HL-60 (cell line): ENCODE results near the gene MARCHF3.
"Not testable (repeated sequence)": the region's sequence is repeated elsewhere in the genome, so short reads cannot be mapped to it uniquely, and the experiment has no call there.

Source experiments
- DNase-seq, 2 experiments: peaks; one replicate each; pipeline ENCODE4 v3.0.0-alpha.2; 2010 to 2020; ENCODE audit warnings: low read depth in 1 of 2, low spot score in 1 of 2
- H3K27ac ChIP-seq: fragments of 250-450 bp; sonication (Bioruptor Pico); replicated peaks from 2 replicates; pipeline ENCODE4 v1.5.1; 2020; ENCODE audit warnings: mild to moderate bottlenecking, moderate library complexity
- H3K27me3 ChIP-seq: fragments of 250-450 bp; sonication (Bioruptor Pico); 2 replicates; pipeline ENCODE4 v1.5.1; 2021; ENCODE audit warnings: mild to moderate bottlenecking, moderate library complexity; ENCODE audit not compliant: insufficient read depth, poor library complexity, severe bottlenecking
- H3K4me3 ChIP-seq: replicated peaks from 2 replicates; pipeline ENCODE4 v1.5.1; 2011; ENCODE audit warnings: mild to moderate bottlenecking, control low read depth, low read length; ENCODE audit not compliant: insufficient read depth
- GABPA ChIP-seq: IDR thresholded peaks from 2 replicates; pipeline ENCODE4 v1.6.1; 2012; ENCODE audit warnings: low read depth
- POLR2AphosphoS5 ChIP-seq: IDR thresholded peaks from 2 replicates; pipeline ENCODE4 v1.6.1; 2012; ENCODE audit warnings: low read depth
- REST ChIP-seq: IDR thresholded peaks from 2 replicates; pipeline ENCODE4 v1.6.1; 2012; ENCODE audit warnings: low read depth; ENCODE audit not compliant: insufficient replicate concordance
- SPI1 ChIP-seq: IDR thresholded peaks from 2 replicates; pipeline ENCODE4 v1.6.1; 2012; ENCODE audit warnings: low read depth, mild to moderate bottlenecking, borderline replicate concordance
- TF ChIP-seq, protein P1 (sequence below): IDR thresholded peaks from one replicate; pipeline ENCODE4 v1.5.1; 2011; ENCODE audit warnings: low read length, control low read depth, inconsistent platforms; ENCODE audit not compliant: insufficient read depth

MARCHF3 gene

GRCh38 chr5:126854526-126855110 is 175.7 kb downstream of the MARCHF3 start:
- no peak overlapping the region for H3K4me3 ChIP-seq
- no peak for DNase-seq
- H3K27me3 ChIP-seq = no peaks in the 10 kb centered on the region
- no peak overlapping the region for H3K27ac ChIP-seq
- TF ChIP-seq REST (no peak), GABPA (no peak), POLR2AphosphoS5 (no peak), SPI1 (no peak)
- TF ChIP-seq, protein P1, sequence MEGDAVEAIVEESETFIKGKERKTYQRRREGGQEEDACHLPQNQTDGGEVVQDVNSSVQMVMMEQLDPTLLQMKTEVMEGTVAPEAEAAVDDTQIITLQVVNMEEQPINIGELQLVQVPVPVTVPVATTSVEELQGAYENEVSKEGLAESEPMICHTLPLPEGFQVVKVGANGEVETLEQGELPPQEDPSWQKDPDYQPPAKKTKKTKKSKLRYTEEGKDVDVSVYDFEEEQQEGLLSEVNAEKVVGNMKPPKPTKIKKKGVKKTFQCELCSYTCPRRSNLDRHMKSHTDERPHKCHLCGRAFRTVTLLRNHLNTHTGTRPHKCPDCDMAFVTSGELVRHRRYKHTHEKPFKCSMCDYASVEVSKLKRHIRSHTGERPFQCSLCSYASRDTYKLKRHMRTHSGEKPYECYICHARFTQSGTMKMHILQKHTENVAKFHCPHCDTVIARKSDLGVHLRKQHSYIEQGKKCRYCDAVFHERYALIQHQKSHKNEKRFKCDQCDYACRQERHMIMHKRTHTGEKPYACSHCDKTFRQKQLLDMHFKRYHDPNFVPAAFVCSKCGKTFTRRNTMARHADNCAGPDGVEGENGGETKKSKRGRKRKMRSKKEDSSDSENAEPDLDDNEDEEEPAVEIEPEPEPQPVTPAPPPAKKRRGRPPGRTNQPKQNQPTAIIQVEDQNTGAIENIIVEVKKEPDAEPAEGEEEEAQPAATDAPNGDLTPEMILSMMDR = no peak

DNA sequence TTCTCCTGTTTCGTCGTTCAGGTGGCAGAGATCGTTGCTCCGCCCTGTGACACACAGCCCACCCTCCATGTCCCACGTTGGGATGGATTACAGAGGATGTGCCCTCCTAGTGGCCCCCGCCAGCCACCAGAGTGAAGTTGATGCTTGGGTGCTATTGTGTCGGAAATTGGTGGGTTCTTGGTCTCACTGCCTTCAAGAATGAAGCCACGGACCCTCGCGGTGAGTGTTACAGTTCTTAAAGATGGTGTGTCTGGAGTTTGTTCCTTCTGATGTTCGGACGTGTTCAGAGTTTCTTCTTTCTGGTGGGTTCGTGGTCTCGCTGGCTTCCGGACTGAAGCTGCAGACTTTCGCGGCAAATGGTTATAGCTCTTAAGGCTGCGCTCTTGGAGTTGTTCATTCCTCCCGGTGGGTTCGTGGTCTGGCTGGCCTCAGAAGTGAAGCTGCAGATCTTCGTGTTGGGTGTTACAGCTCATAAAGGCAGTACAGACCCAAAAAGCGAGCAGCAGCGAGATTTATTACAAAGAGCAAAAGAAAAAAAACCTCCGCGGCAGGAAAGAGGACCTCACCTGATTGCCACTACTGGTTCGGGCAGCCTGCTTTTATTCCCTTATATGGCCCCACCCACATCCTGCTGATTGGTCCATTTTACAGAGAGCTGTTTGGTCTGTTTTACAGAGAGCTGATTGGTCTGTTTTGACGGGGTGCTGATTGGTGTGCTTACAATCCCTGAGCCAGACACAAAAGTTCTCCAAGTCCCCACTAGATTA is 176.6 kb downstream of the MARCHF3 start:
- not testable (repeated sequence) for DNase-seq, H3K4me3 ChIP-seq, H3K27me3 ChIP-seq, H3K27ac ChIP-seq

DNA sequence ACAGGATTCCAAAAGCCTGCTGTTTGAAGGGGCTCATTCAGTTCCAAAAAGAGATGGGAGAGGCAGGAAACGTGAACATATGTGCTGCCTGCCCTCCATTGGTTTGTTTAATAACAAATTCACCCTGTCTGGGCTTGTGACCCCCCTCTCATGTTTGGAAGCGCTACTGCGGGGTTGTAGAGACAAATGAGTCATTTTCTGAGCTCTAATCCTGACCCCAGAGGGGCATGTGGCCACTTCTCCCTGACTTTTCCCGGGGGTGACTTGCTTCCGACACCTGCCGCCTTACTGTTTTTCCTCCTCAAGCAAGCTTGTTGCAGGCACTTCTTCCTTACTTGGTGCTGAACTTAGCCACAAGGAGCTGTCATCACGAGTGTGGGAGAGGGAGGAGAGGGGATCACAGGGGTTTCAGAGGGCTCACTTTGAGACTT is 177.5 kb downstream of the MARCHF3 start:
- DNase-seq = no peak
- Histone ChIP-seq H3K27ac (no peak overlapping the region), H3K4me3 (no peak overlapping the region), H3K27me3 (no peaks in the 10 kb centered on the region)
- no peak for TF ChIP-seq REST

GRCh38 chr5:126852091-126852571 is 178.2 kb downstream of the MARCHF3 start:
- H3K4me3 ChIP-seq = no peak overlapping the region
- DNase-seq = no peak
- H3K27me3 ChIP-seq = no peaks in the 10 kb centered on the region
- TF ChIP-seq GABPA = no peak
- no peak for TF ChIP-seq SPI1
- TF ChIP-seq, protein P1 = no peak
- no peak for TF ChIP-seq REST
- TF ChIP-seq POLR2AphosphoS5 = no peak
- H3K27ac ChIP-seq = no peak overlapping the region
